ENCODE measurements around the gene LGI2.

DNA sequence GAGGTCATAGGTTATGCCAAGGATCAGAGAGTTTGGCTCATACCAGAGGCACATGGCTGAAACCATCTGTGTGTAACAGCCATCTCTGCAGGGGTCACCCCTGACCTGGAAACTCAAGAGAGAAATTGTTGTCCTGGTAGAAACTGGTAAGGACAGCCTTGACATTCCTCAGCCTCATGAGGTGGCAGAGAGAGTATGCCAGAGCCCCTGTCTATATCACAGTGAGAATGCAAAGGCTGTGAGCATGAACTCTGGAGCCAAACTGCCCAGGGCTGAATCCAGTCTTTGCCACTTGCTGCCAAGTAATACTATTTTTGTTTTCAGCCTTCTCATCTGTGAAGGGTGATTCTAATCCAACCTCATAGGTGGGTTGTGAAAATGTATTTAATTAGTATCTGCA lies 80.8 kb downstream of the LGI2 start:
- no peak for TF ChIP-seq POLR2A (IDR thresholded peaks at IDR 0.05; ENCODE audit: low read length)
- no peak for TF ChIP-seq GATA1 (IDR thresholded peaks at IDR 0.05; ENCODE audit: low read depth, low read length)

Measured in erythroblast (primary cell).